Liver (tissue), 9 donors: Measurements from ENCODE around the gene MGME1. TPM values are rescaled to one million over a fixed set of nuclear protein-coding genes. Genes with fewer than 3 reads are reported as not detected.

Experiments
- DNase-seq: peaks from one replicate; pipeline ENCODE4 v3.0.0-alpha.2; 2017; ENCODE audit warnings: low spot score
- H3K27ac ChIP-seq, 2 donors: one replicate each; pipeline ENCODE4 v1.7.0; 2013; ENCODE audit warnings: inconsistent platforms in 2 of 2, low read length in 2 of 2, control low read depth in 1 of 2, low read depth in 1 of 2, mild to moderate bottlenecking in 1 of 2
- H3K27me3 ChIP-seq, 4 donors: one replicate each; pipeline versions ENCODE4 v1.6.1 to v1.7.0; 2013; ENCODE audit warnings: low read length in 3 of 4, inconsistent platforms in 1 of 4, mild to moderate bottlenecking in 1 of 4, moderate library complexity in 1 of 4; ENCODE audit not compliant: control insufficient read depth in 4 of 4, insufficient read depth in 4 of 4
- H3K36me3 ChIP-seq, 4 donors: one replicate each; pipeline versions ENCODE4 v1.6.1 to v1.7.0; 2013; ENCODE audit warnings: low read length in 3 of 4, mild to moderate bottlenecking in 3 of 4, low read depth in 1 of 4, moderate library complexity in 1 of 4; ENCODE audit not compliant: control insufficient read depth in 4 of 4, insufficient read depth in 3 of 4
- H3K4me1 ChIP-seq, 4 donors: one replicate each; pipeline versions ENCODE4 v1.6.1 to v1.7.0; 2013; ENCODE audit warnings: low read length in 3 of 4, mild to moderate bottlenecking in 3 of 4, moderate library complexity in 1 of 4; ENCODE audit not compliant: control insufficient read depth in 4 of 4, insufficient read depth in 4 of 4
- H3K4me3 ChIP-seq, 3 donors: one replicate each; pipeline versions ENCODE4 v1.6.1 to v1.7.0; 2013; ENCODE audit warnings: low read length in 3 of 3, control low read depth in 1 of 3, low read depth in 1 of 3, mild to moderate bottlenecking in 1 of 3
- H3K9ac ChIP-seq, 2 donors: one replicate each; pipeline ENCODE4 v1.7.0; 2013; ENCODE audit warnings: low read length in 2 of 2, mild to moderate bottlenecking in 2 of 2, moderate library complexity in 2 of 2, control low read depth in 1 of 2, low read depth in 1 of 2
- H3K9me3 ChIP-seq, 4 donors: one replicate each; pipeline versions ENCODE4 v1.6.1 to v1.7.0; 2013; ENCODE audit warnings: low read length in 3 of 4; ENCODE audit not compliant: control insufficient read depth in 4 of 4
- EGR1 ChIP-seq, 2 donors: IDR thresholded peaks; 2 replicates each; pipeline ENCODE4 v1.6.1; 2016 to 2018; ENCODE audit warnings: antibody characterized with exemption in 2 of 2, low read depth in 2 of 2
- FOXA1 ChIP-seq: IDR thresholded peaks from 2 replicates; pipeline ENCODE4 v1.6.1; 2016; ENCODE audit warnings: antibody characterized with exemption
- FOXA2 ChIP-seq: IDR thresholded peaks from 2 replicates; pipeline ENCODE4 v1.6.1; 2016; ENCODE audit warnings: antibody characterized with exemption
- GABPA ChIP-seq, 2 donors: IDR thresholded peaks in 1 of 2; conservative IDR thresholded peaks in 1 of 2; 2 replicates each; pipeline ENCODE4 v1.6.1; 2016; ENCODE audit warnings: antibody characterized with exemption in 2 of 2, mild to moderate bottlenecking in 1 of 2, moderate library complexity in 1 of 2
- HNF4A ChIP-seq, 2 donors: conservative IDR thresholded peaks; 2 replicates each; pipeline ENCODE4 v1.6.1; 2016; ENCODE audit warnings: antibody characterized with exemption in 2 of 2, mild to moderate bottlenecking in 2 of 2
- HNF4G ChIP-seq: IDR thresholded peaks from 2 replicates; pipeline ENCODE4 v1.6.1; 2016; ENCODE audit warnings: antibody characterized with exemption
- JUND ChIP-seq, 2 donors: IDR thresholded peaks; 2 replicates each; pipeline ENCODE4 v1.6.1; 2016; ENCODE audit warnings: antibody characterized with exemption in 2 of 2
- NR2F2 ChIP-seq: IDR thresholded peaks from 2 replicates; pipeline ENCODE4 v1.6.1; 2016; ENCODE audit warnings: antibody characterized with exemption
- RAD21 ChIP-seq, 2 donors: IDR thresholded peaks; 2 replicates each; pipeline ENCODE4 v1.6.1; 2016; ENCODE audit warnings: antibody characterized with exemption in 2 of 2, mild to moderate bottlenecking in 2 of 2
- RXRA ChIP-seq, 2 donors: IDR thresholded peaks; 2 replicates each; pipeline ENCODE4 v1.6.1; 2017 to 2018; ENCODE audit warnings: antibody characterized with exemption in 2 of 2, mild to moderate bottlenecking in 1 of 2
- SP1 ChIP-seq: IDR thresholded peaks from 2 replicates; pipeline ENCODE4 v1.6.1; 2018; ENCODE audit warnings: antibody characterized with exemption, mild to moderate bottlenecking
- TAF1 ChIP-seq: conservative IDR thresholded peaks from 2 replicates; pipeline ENCODE4 v1.6.1; 2016; ENCODE audit warnings: antibody characterized with exemption, mild to moderate bottlenecking
- YY1 ChIP-seq: IDR thresholded peaks from 2 replicates; pipeline ENCODE4 v1.6.1; 2016; ENCODE audit warnings: antibody characterized with exemption, mild to moderate bottlenecking
- WGBS: extraction: QIAGEN DNeasy Blood & Tissue Kit; methylation state at CpG from one replicate; pipeline ENCODE4 v1.1.7; 2013; 5-methylcytosine and 5-hydroxymethylcytosine counted together
- polyA plus RNA-seq, 2 donors: library from polyadenylated mRNA; stranded (reverse) in 1 of 2; unstranded in 1 of 2; fragments of 200-250 nt in 1 of 2; fragments of >200 nt in 1 of 2; fragmentation: Nextera tagmentation in 1 of 2; extraction: Ambion mirVana in 1 of 2; gene quantifications; one replicate each; pipeline versions ENCODE4 v1.2.1 to v1.2.3, GENCODE V29; 2013 to 2015
- total RNA-seq, 2 donors: library from RNA; depleted of rRNA; stranded (reverse); fragments of >200 nt; gene quantifications; one replicate each; pipeline ENCODE4 v1.2.3, GENCODE V29; 2014
- TF ChIP-seq, protein P1 (sequence below): IDR thresholded peaks from 2 replicates; pipeline ENCODE4 v1.6.1; 2016; ENCODE audit warnings: antibody characterized with exemption
- TF ChIP-seq, protein P2 (sequence below): IDR thresholded peaks from 2 replicates; pipeline ENCODE4 v1.6.1; 2016; ENCODE audit warnings: antibody characterized with exemption
- TF ChIP-seq, protein P3 (sequence below): IDR thresholded peaks from 2 replicates; pipeline ENCODE4 v1.6.1; 2016; ENCODE audit warnings: antibody characterized with exemption
- TF ChIP-seq, protein P4 (sequence below): IDR thresholded peaks from 2 replicates; pipeline ENCODE4 v1.6.1; 2016; ENCODE audit warnings: antibody characterized with exemption, mild to moderate bottlenecking
- TF ChIP-seq, protein P5 (sequence below): fragments of 150-350 bp; IDR thresholded peaks from 2 replicates; pipeline ENCODE4 v1.5.1; 2017; ENCODE audit warnings: improper control_type of control experiment, low read depth, low read length; ENCODE audit not compliant: missing input control
- donor health status: healthy.
- donor health status: healthy.
- donor health status: healthy.
- donor health status: healthy.
- donor health status: healthy.

The MGME1 gene
- total and polyA plus RNA-seq, 4 donors: 4.2 to 26.8 (median 6.7) TPM

DNA sequence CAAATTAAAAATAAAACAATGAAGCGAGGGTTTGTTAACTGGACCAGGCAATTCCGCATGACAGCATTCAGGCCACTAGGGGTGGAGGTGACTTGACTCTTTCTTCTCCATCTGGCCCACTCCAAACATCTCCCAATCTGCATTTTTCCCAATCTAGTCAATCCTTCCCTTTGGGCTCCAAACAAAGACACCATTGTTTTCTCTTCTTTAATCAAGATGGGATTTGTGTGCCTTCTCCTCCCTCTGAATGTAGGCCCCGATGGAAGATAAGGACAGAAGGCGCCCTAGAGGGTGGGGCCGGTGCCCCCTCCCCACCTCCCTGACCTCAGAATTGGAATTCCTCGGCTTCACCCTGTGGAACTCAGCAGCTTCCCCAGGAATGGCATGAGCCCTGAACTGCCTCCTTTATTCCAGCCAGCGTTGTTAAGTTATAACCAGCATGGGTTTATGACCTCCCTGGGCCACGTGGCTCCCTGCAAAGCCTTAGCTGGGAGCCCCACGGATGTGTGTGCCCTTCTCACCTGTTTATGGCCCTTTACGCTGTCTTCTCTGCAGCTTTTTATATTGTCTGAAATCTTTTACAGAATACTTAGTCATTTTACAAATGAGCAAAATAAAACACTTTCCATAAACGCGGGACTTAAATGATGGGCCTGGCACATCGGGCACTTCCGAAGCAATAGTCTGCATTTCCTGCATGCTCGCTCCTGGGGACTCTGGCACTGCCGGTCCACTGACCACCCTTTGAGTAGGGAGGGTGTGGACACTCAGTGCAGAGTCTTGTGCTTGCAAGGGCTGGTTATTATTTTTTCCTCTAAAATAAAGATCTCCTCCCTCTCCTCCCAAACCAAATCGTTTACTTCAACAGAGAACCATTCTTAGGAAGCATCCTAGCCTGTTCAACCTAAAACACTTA lies 64.4 kb downstream of the MGME1 start:
- Histone ChIP-seq H3K36me3 (no peaks in the 10 kb centered on the region), H3K9ac (no peak overlapping the region)
- 67% methylated on average over 17 of the region's 17 CpGs for WGBS

DNA sequence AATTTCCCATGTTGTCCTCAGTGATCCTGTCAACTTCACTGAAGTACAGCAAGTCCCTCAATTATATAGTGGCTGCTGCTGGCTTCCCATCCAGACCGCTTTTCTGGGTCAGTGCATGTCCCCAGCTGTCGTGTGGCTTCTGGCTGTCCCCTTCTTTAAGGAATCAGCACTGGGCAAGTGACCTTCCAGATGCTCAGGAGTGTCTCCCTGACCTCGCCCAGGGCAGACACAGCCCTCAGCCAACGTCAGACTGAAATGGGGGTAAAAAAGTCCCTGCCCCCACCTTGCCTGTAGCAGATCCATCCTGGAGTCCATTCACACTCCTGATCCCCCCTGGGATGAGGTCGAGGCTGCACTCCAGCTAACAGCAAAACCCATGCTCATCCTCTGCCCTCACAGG lies 65.2 kb downstream of the MGME1 start:
- Histone ChIP-seq H3K9me3 (no peaks in the 10 kb centered on the region), H3K4me1 (no peaks in the 10 kb centered on the region), H3K4me3 (no peak overlapping the region), H3K27me3 (peaks cover 0 to 3% (median 0%) of the 10 kb centered on the region in 4 donors), H3K27ac (no peak overlapping the region), H3K9ac (no peak overlapping the region), H3K36me3 (no peaks in the 10 kb centered on the region)
- DNase-seq: no peak
- 62% methylated on average over 5 of the region's 5 CpGs for WGBS
- TF ChIP-seq FOXA2 (no peak), JUND (IDR thresholded peaks at IDR 0.05) (no peak), GABPA (IDR thresholded peaks at IDR 0.05 in 1 of 2, conservative IDR thresholded peaks at IDR 0.05 in 1 of 2) (no peak), RAD21 (IDR thresholded peaks at IDR 0.05) (no peak), YY1 (no peak), FOXA1 (no peak), SP1 (no peak)
- TF ChIP-seq, protein P1, sequence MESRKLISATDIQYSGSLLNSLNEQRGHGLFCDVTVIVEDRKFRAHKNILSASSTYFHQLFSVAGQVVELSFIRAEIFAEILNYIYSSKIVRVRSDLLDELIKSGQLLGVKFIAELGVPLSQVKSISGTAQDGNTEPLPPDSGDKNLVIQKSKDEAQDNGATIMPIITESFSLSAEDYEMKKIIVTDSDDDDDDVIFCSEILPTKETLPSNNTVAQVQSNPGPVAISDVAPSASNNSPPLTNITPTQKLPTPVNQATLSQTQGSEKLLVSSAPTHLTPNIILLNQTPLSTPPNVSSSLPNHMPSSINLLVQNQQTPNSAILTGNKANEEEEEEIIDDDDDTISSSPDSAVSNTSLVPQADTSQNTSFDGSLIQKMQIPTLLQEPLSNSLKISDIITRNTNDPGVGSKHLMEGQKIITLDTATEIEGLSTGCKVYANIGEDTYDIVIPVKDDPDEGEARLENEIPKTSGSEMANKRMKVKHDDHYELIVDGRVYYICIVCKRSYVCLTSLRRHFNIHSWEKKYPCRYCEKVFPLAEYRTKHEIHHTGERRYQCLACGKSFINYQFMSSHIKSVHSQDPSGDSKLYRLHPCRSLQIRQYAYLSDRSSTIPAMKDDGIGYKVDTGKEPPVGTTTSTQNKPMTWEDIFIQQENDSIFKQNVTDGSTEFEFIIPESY: no peak
- TF ChIP-seq, protein P2, sequence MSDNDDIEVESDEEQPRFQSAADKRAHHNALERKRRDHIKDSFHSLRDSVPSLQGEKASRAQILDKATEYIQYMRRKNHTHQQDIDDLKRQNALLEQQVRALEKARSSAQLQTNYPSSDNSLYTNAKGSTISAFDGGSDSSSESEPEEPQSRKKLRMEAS: no peak
- TF ChIP-seq, protein P3, sequence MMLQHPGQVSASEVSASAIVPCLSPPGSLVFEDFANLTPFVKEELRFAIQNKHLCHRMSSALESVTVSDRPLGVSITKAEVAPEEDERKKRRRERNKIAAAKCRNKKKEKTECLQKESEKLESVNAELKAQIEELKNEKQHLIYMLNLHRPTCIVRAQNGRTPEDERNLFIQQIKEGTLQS: no peak

More for the DNA sequence above, 64.4 kb downstream of the MGME1 start:
- no peak for DNase-seq
- H3K27ac ChIP-seq: no peak overlapping the region
- no peaks in the 10 kb centered on the region for H3K4me1 ChIP-seq
- no peak for TF ChIP-seq NR2F2
- TF ChIP-seq GABPA (IDR thresholded peaks at IDR 0.05 in 1 of 2, conservative IDR thresholded peaks at IDR 0.05 in 1 of 2): no peak
- TF ChIP-seq, protein P4, sequence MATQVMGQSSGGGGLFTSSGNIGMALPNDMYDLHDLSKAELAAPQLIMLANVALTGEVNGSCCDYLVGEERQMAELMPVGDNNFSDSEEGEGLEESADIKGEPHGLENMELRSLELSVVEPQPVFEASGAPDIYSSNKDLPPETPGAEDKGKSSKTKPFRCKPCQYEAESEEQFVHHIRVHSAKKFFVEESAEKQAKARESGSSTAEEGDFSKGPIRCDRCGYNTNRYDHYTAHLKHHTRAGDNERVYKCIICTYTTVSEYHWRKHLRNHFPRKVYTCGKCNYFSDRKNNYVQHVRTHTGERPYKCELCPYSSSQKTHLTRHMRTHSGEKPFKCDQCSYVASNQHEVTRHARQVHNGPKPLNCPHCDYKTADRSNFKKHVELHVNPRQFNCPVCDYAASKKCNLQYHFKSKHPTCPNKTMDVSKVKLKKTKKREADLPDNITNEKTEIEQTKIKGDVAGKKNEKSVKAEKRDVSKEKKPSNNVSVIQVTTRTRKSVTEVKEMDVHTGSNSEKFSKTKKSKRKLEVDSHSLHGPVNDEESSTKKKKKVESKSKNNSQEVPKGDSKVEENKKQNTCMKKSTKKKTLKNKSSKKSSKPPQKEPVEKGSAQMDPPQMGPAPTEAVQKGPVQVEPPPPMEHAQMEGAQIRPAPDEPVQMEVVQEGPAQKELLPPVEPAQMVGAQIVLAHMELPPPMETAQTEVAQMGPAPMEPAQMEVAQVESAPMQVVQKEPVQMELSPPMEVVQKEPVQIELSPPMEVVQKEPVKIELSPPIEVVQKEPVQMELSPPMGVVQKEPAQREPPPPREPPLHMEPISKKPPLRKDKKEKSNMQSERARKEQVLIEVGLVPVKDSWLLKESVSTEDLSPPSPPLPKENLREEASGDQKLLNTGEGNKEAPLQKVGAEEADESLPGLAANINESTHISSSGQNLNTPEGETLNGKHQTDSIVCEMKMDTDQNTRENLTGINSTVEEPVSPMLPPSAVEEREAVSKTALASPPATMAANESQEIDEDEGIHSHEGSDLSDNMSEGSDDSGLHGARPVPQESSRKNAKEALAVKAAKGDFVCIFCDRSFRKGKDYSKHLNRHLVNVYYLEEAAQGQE: no peak
- TF ChIP-seq TAF1: no peak
- no peak for TF ChIP-seq RXRA (IDR thresholded peaks at IDR 0.05)
- no peak for TF ChIP-seq EGR1 (IDR thresholded peaks at IDR 0.05; ENCODE audit: low read depth in 2 of 2)
- TF ChIP-seq HNF4G: no peak
- no peak for TF ChIP-seq HNF4A (conservative IDR thresholded peaks at IDR 0.05)
- TF ChIP-seq FOXA1: no peak
- TF ChIP-seq, protein P3: no peak
- TF ChIP-seq, protein P2: no peak
- TF ChIP-seq, protein P5, sequence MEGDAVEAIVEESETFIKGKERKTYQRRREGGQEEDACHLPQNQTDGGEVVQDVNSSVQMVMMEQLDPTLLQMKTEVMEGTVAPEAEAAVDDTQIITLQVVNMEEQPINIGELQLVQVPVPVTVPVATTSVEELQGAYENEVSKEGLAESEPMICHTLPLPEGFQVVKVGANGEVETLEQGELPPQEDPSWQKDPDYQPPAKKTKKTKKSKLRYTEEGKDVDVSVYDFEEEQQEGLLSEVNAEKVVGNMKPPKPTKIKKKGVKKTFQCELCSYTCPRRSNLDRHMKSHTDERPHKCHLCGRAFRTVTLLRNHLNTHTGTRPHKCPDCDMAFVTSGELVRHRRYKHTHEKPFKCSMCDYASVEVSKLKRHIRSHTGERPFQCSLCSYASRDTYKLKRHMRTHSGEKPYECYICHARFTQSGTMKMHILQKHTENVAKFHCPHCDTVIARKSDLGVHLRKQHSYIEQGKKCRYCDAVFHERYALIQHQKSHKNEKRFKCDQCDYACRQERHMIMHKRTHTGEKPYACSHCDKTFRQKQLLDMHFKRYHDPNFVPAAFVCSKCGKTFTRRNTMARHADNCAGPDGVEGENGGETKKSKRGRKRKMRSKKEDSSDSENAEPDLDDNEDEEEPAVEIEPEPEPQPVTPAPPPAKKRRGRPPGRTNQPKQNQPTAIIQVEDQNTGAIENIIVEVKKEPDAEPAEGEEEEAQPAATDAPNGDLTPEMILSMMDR: no peak
- TF ChIP-seq FOXA2: no peak
- no peak for TF ChIP-seq SP1
- no peak for TF ChIP-seq RAD21 (IDR thresholded peaks at IDR 0.05)
- TF ChIP-seq JUND (IDR thresholded peaks at IDR 0.05): no peak
- peaks cover 0 to 3% (median 0%) of the 10 kb centered on the region in 4 donors for H3K27me3 ChIP-seq
- no peak overlapping the region for H3K4me3 ChIP-seq
- no peaks in the 10 kb centered on the region for H3K9me3 ChIP-seq
